HAP-1 (cell line): ENCODE results near the gene PDHB.

Experiments
- DNase-seq, 2 experiments: peaks; one replicate each; pipeline ENCODE4 v3.0.0-alpha.2; 2016 to 2020; ENCODE audit warnings: low spot score in 2 of 2
- H3K27me3 ChIP-seq: fragments of 250-450 bp; sonication (Bioruptor Pico); 2 replicates; pipeline ENCODE4 v1.5.1; 2020; ENCODE audit warnings: low read depth, mild to moderate bottlenecking, moderate library complexity
- H3K36me3 ChIP-seq: fragments of 250-450 bp; sonication (Bioruptor Pico); replicated peaks from 2 replicates; pipeline ENCODE4 v1.5.1; 2020; ENCODE audit warnings: mild to moderate bottlenecking
- H3K4me1 ChIP-seq: fragments of 250-450 bp; sonication (Bioruptor Pico); 2 replicates; pipeline ENCODE4 v1.5.1; 2020; ENCODE audit warnings: mild to moderate bottlenecking
- H3K4me3 ChIP-seq: fragments of 250-450 bp; sonication (Bioruptor Pico); 2 replicates; pipeline ENCODE4 v1.5.1; 2020; ENCODE audit warnings: mild to moderate bottlenecking, moderate library complexity
- H3K9me3 ChIP-seq: fragments of 250-450 bp; sonication (Bioruptor Pico); 2 replicates; pipeline ENCODE4 v1.5.1; 2020; ENCODE audit warnings: mild to moderate bottlenecking, moderate library complexity
- in situ Hi-C: fragments of 300-500 bp; cut with MboI; formaldehyde crosslinking; loops from 3 replicates; pipeline ENCODE4 v1.14.3; 2020; ENCODE audit warnings: low sequenced_read_pairs, inconsistent platforms, mixed read lengths

The PDHB gene

GRCh38 chr3:58404396-58404795, 29.2 kb downstream of the PDHB start:
- Histone ChIP-seq H3K9me3 (no peaks in the 10 kb centered on the region), H3K36me3 (peaks cover 8% of the 10 kb centered on the region), H3K4me3 (no peak overlapping the region), H3K4me1 (no peaks in the 10 kb centered on the region), H3K27me3 (no peaks in the 10 kb centered on the region)
- in situ Hi-C loops, result no loop called here
- DNase-seq, result no peak

- Histone ChIP-seq H3K27me3 (no peaks in the 10 kb centered on the region), H3K4me3 (no peak overlapping the region), H3K36me3 (peaks cover 9% of the 10 kb centered on the region), H3K4me1 (no peaks in the 10 kb centered on the region), H3K9me3 (no peaks in the 10 kb centered on the region)
- in situ Hi-C loops, result no loop called here
- DNase-seq, result no peak
Observed at GRCh38 chr3:58403513-58404109, 30.0 kb downstream of the PDHB start.

- H3K27me3 ChIP-seq, result no peaks in the 10 kb centered on the region
- in situ Hi-C loops, result no loop called here
- no peak overlapping the region for H3K4me3 ChIP-seq
- H3K4me1 ChIP-seq, result no peaks in the 10 kb centered on the region
- H3K36me3 ChIP-seq, result peaks cover 35% of the 10 kb centered on the region
- no peaks in the 10 kb centered on the region for H3K9me3 ChIP-seq
- no peak for DNase-seq
Observed at GRCh38 chr3:58398669-58399333, 34.8 kb downstream of the PDHB start.

- Histone ChIP-seq H3K27me3 (no peaks in the 10 kb centered on the region), H3K36me3 (peaks cover 31% of the 10 kb centered on the region), H3K4me1 (no peaks in the 10 kb centered on the region), H3K9me3 (no peaks in the 10 kb centered on the region), H3K4me3 (no peak overlapping the region)
- no peak for DNase-seq
- in situ Hi-C loops, result no loop called here
Observed at GRCh38 chr3:58394339-58394738, 39.3 kb downstream of the PDHB start.

GRCh38 chr3:58392181-58392580, 41.5 kb downstream of the PDHB start:
- H3K36me3 ChIP-seq, result peaks cover 23% of the 10 kb centered on the region
- no peaks in the 10 kb centered on the region for H3K4me1 ChIP-seq
- in situ Hi-C loops, result no loop called here
- no peaks in the 10 kb centered on the region for H3K9me3 ChIP-seq
- DNase-seq, result no peak
- H3K4me3 ChIP-seq, result no peak overlapping the region
- H3K27me3 ChIP-seq, result no peaks in the 10 kb centered on the region

GRCh38 chr3:58391156-58391865, 42.3 kb downstream of the PDHB start:
- Histone ChIP-seq H3K9me3 (no peaks in the 10 kb centered on the region), H3K4me3 (no peak overlapping the region), H3K4me1 (no peaks in the 10 kb centered on the region), H3K27me3 (no peaks in the 10 kb centered on the region), H3K36me3 (peaks cover 17% of the 10 kb centered on the region)
- in situ Hi-C loops, result no loop called here
- DNase-seq, result no peak

GRCh38 chr3:58388550-58389091, 45.0 kb downstream of the PDHB start:
- H3K9me3 ChIP-seq, result no peaks in the 10 kb centered on the region
- in situ Hi-C loops, result no loop called here
- H3K27me3 ChIP-seq, result no peaks in the 10 kb centered on the region
- DNase-seq, result no peak
- H3K4me3 ChIP-seq, result no peak overlapping the region
- H3K4me1 ChIP-seq, result no peaks in the 10 kb centered on the region
- H3K36me3 ChIP-seq, result no peaks in the 10 kb centered on the region; the same call in 1 of the 2 replicates

- H3K27me3 ChIP-seq, result no peaks in the 10 kb centered on the region
- H3K4me3 ChIP-seq, result no peak overlapping the region
- no peaks in the 10 kb centered on the region for H3K9me3 ChIP-seq
- H3K4me1 ChIP-seq, result no peaks in the 10 kb centered on the region
- DNase-seq, result no peak
- H3K36me3 ChIP-seq, result no peaks in the 10 kb centered on the region; the same call in 1 of the 2 replicates
- in situ Hi-C loops, result no loop called here
Observed at GRCh38 chr3:58387650-58388546, 45.7 kb downstream of the PDHB start.

GRCh38 chr3:58386626-58387365, 46.8 kb downstream of the PDHB start:
- Histone ChIP-seq H3K27me3 (no peaks in the 10 kb centered on the region), H3K36me3 (no peaks in the 10 kb centered on the region; the same call in 1 of the 2 replicates), H3K4me1 (no peaks in the 10 kb centered on the region), H3K9me3 (no peaks in the 10 kb centered on the region), H3K4me3 (no peak overlapping the region)
- no peak for DNase-seq
- in situ Hi-C loops, result no loop called here

GRCh38 chr3:58384381-58385090, 49.1 kb downstream of the PDHB start:
- peaks cover 7% of the 10 kb centered on the region for H3K4me1 ChIP-seq
- H3K4me3 ChIP-seq, result no peak overlapping the region
- in situ Hi-C loops, result no loop called here
- no peak for DNase-seq
- no peaks in the 10 kb centered on the region for H3K27me3 ChIP-seq
- no peaks in the 10 kb centered on the region for H3K9me3 ChIP-seq
- H3K36me3 ChIP-seq, result no peaks in the 10 kb centered on the region; the same call in 1 of the 2 replicates

- no peaks in the 10 kb centered on the region for H3K9me3 ChIP-seq
- DNase-seq, result no peak
- no peaks in the 10 kb centered on the region for H3K27me3 ChIP-seq
- H3K4me1 ChIP-seq, result peaks cover 13% of the 10 kb centered on the region
- no peak overlapping the region for H3K4me3 ChIP-seq
- in situ Hi-C loops, result no loop called here
- no peaks in the 10 kb centered on the region; the same call in 1 of the 2 replicates for H3K36me3 ChIP-seq
Observed at GRCh38 chr3:58383904-58384303, 49.7 kb downstream of the PDHB start.

- DNase-seq, result no peak
- peaks cover 13% of the 10 kb centered on the region for H3K4me1 ChIP-seq
- H3K27me3 ChIP-seq, result no peaks in the 10 kb centered on the region
- no peak overlapping the region for H3K4me3 ChIP-seq
- H3K9me3 ChIP-seq, result no peaks in the 10 kb centered on the region
- in situ Hi-C loops, result no loop called here
- no peaks in the 10 kb centered on the region; the same call in 1 of the 2 replicates for H3K36me3 ChIP-seq
Observed at GRCh38 chr3:58383476-58383875, 50.2 kb downstream of the PDHB start.
